B cell (primary cell): ENCODE results near the gene MESP1. TPM values are rescaled to one million over a fixed set of nuclear protein-coding genes. Genes with fewer than 3 reads are reported as not detected.

Experiments used
- ATAC-seq: fragments of 200-7000 bp; cut with Tn5 transposase; one replicate; pipeline ENCODE4 v1.10.0; 2021; ENCODE audit warnings: low read depth, mild to moderate bottlenecking, moderate number of reproducible peaks, moderate library complexity
- CTCF ChIA-PET: fragments of 350-600 bp; sonication (Branson Sonifier 250); formaldehyde crosslinking; loops from one replicate; lab custom pipeline; 2021; ENCODE audit warnings: antibody characterized with exemption, inconsistent platforms; lab: Charles Lee
- POLR2A ChIA-PET: fragments of 350-600 bp; sonication (Branson Sonifier 250); formaldehyde crosslinking; loops from one replicate; lab custom pipeline; 2021; ENCODE audit warnings: antibody characterized with exemption; lab: Charles Lee
- DNase-seq: peaks from one replicate; pipeline ENCODE4 v3.0.0; 2013
- H2AFZ ChIP-seq: 2 replicates; pipeline ENCODE4 v1.6.1; 2012; ENCODE audit warnings: mild to moderate bottlenecking, low read depth, low read length; ENCODE audit not compliant: insufficient read depth, poor library complexity, severe bottlenecking
- H3K27ac ChIP-seq, 2 donors: 1 replicate in 1 of 2; 2 replicates in 1 of 2; pipeline ENCODE4 v1.5.1; 2012 to 2013; ENCODE audit warnings: low read length in 2 of 2, mild to moderate bottlenecking in 2 of 2, moderate library complexity in 1 of 2
- H3K27me3 ChIP-seq, 4 experiments: fragments of 200-600 bp in 1 of 4; sonication (generic) in 1 of 4; replicated peaks in 1 of 4; 1 replicate in 2 of 4; 2 replicates in 2 of 4; pipeline versions ENCODE4 v1.6.1 to v1.7.0; 2013 to 2016; ENCODE audit warnings: low read length in 3 of 4, mild to moderate bottlenecking in 2 of 4, mixed read lengths in 1 of 4, moderate library complexity in 1 of 4; ENCODE audit not compliant: insufficient read depth in 4 of 4, control insufficient read depth in 3 of 4; ENCODE audit errors: control extremely low read depth in 1 of 4
- H3K36me3 ChIP-seq, 2 experiments: replicated peaks in 1 of 2; 1 replicate in 1 of 2; 2 replicates in 1 of 2; pipeline versions ENCODE4 v1.6.1 to v1.7.1; 2013; ENCODE audit warnings: low read length in 1 of 2; ENCODE audit not compliant: insufficient read depth in 2 of 2, control insufficient read depth in 1 of 2; ENCODE audit errors: control extremely low read depth in 1 of 2, extremely low read depth in 1 of 2
- H3K4me1 ChIP-seq, 2 donors: fragments of 200-600 bp in 1 of 2; sonication (generic) in 1 of 2; 1 replicate in 1 of 2; 2 replicates in 1 of 2; pipeline versions ENCODE4 v1.5.1 to v1.6.1; 2013 to 2017; ENCODE audit warnings: low read length in 2 of 2; ENCODE audit not compliant: control insufficient read depth in 2 of 2, insufficient read depth in 2 of 2
- H3K4me2 ChIP-seq: replicated peaks from 2 replicates; pipeline ENCODE3; 2012; ENCODE audit warnings: mild to moderate bottlenecking, low read depth, low read length; ENCODE audit not compliant: poor library complexity, severe bottlenecking
- H3K4me3 ChIP-seq, 5 experiments: fragments of 200-600 bp in 1 of 5; sonication (generic) in 1 of 5; 1 replicate in 3 of 5; 2 replicates in 2 of 5; pipeline versions ENCODE4 v1.5.1 to v1.7.0; 2011 to 2016; ENCODE audit warnings: low read length in 4 of 5, mild to moderate bottlenecking in 4 of 5, low read depth in 2 of 5, control low read depth in 1 of 5, moderate library complexity in 1 of 5; ENCODE audit not compliant: insufficient read depth in 1 of 5; ENCODE audit errors: control extremely low read depth in 1 of 5, extremely low read depth in 1 of 5
- H3K79me2 ChIP-seq: fragments of 200-600 bp; sonication (generic); one replicate; pipeline ENCODE4 v1.6.0; 2016; ENCODE audit warnings: low read length; ENCODE audit not compliant: control insufficient read depth, insufficient read depth
- H3K9ac ChIP-seq: fragments of 200-600 bp; sonication (generic); 2 replicates; pipeline ENCODE4 v1.6.1; 2017; ENCODE audit warnings: mild to moderate bottlenecking, low read length, moderate library complexity
- H3K9me3 ChIP-seq, 3 donors: one replicate each; pipeline versions ENCODE4 v1.6.1 to v1.7.1; 2013; ENCODE audit warnings: low read length in 2 of 3; ENCODE audit not compliant: control insufficient read depth in 2 of 3, insufficient read depth in 1 of 3; ENCODE audit errors: control extremely low read depth in 1 of 3
- H4K20me1 ChIP-seq: 2 replicates; pipeline ENCODE4 v1.6.0; 2012; ENCODE audit warnings: mild to moderate bottlenecking, low read length; ENCODE audit not compliant: insufficient read depth, control insufficient read depth, poor library complexity, severe bottlenecking
- H3K27ac Mint-ChIP-seq: one replicate; pipeline ENCODE4 v1.8.0; 2021; ENCODE audit warnings: mixed read lengths
- H3K27me3 Mint-ChIP-seq: one replicate; pipeline ENCODE4 v1.8.0; 2021; ENCODE audit warnings: mixed read lengths
- H3K4me1 Mint-ChIP-seq: one replicate; pipeline ENCODE4 v1.8.0; 2021; ENCODE audit warnings: mixed read lengths
- H3K4me3 Mint-ChIP-seq: one replicate; pipeline ENCODE4 v1.8.0; 2021; ENCODE audit warnings: mixed read lengths
- H3K9me3 Mint-ChIP-seq: one replicate; pipeline ENCODE4 v1.8.0; 2022; ENCODE audit warnings: mixed read lengths; ENCODE audit not compliant: insufficient read depth
- EZH2 ChIP-seq: IDR thresholded peaks from 2 replicates; pipeline ENCODE4 v1.6.1; 2012; ENCODE audit warnings: borderline replicate concordance, low read depth, mild to moderate bottlenecking, moderate library complexity, low read length; ENCODE audit not compliant: insufficient read depth, poor library complexity, severe bottlenecking
- WGBS: methylation state at CpG from one replicate; pipeline ENCODE4 v1.1.5; 2013; ENCODE audit warnings: missing lambda C conversion rate; ENCODE audit not compliant: insufficient coverage; 5-methylcytosine and 5-hydroxymethylcytosine counted together
- intact Hi-C: fragments of 100-400 bp; cut with micrococcal nuclease; formaldehyde crosslinking; loops from one replicate; pipeline ENCODE4 v1.10.0; 2022
- polyA plus RNA-seq: library from polyadenylated mRNA; depleted of rRNA; stranded (reverse); fragments of >200 nt; gene quantifications from 2 replicates; pipeline ENCODE4 v1.2.3, GENCODE V29; 2012
- total RNA-seq, 2 donors: library from RNA; stranded (reverse); fragments of 120-200 nt in 1 of 2; gene quantifications; 1 replicate in 1 of 2; 2 replicates in 1 of 2; pipeline versions ENCODE4 v1.2.3 to v1.2.4, GENCODE V29; 2013 to 2022
- TF ChIP-seq, protein P1 (sequence below): fragments of 200-600 bp; IDR thresholded peaks from one replicate; pipeline ENCODE4 v1.8.0; 2022; ENCODE audit warnings: antibody characterized with exemption, mild to moderate bottlenecking

The MESP1 gene
- total and polyA plus RNA-seq, 2 donors (not counting 1 experiment from before 2014, with no cell fraction given) = 0.25 to 0.49 TPM

DNA sequence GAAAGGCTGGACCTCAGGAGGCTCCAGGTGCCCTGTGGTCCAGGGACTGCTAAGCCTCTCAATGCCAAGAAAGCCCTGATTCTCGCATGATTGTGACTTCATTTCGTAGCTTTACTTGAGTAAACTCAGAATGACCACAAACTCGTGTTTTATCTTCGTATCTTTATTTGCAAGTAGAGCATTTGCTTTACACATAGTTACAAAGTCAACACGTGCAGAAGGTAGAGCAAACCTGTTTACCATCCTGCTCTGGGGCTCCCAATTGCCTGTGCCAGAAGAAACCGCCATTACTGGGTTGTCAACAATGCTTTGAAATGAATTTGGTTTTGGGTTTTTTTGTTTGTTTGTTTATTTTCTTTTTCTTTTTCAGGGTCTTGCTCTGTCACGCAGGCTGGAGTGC, 5.8 kb upstream of the MESP1 start:
- Histone ChIP-seq H3K4me1 (peaks cover 0 to 8% of the 10 kb centered on the region in 2 donors), H3K27me3 (peaks cover 0 to 4% (median 0%) of the 10 kb centered on the region in 4 experiments), H3K9me3 (no peaks in the 10 kb centered on the region), H4K20me1 (no peaks in the 10 kb centered on the region), H3K9ac (no peak overlapping the region), H3K79me2 (no peaks in the 10 kb centered on the region), H3K27ac (no peak overlapping the region), H2AFZ (no peak overlapping the region), H3K36me3 (no peaks in the 10 kb centered on the region), H3K4me2 (no peak overlapping the region), H3K4me3 (no peak overlapping the region)
- H3K27ac Mint-ChIP-seq = no peak overlapping the region
- H3K4me3 Mint-ChIP-seq = no peak overlapping the region
- WGBS = 71% methylated on average over 4 of the region's 7 CpGs
- TF ChIP-seq, protein P1, sequence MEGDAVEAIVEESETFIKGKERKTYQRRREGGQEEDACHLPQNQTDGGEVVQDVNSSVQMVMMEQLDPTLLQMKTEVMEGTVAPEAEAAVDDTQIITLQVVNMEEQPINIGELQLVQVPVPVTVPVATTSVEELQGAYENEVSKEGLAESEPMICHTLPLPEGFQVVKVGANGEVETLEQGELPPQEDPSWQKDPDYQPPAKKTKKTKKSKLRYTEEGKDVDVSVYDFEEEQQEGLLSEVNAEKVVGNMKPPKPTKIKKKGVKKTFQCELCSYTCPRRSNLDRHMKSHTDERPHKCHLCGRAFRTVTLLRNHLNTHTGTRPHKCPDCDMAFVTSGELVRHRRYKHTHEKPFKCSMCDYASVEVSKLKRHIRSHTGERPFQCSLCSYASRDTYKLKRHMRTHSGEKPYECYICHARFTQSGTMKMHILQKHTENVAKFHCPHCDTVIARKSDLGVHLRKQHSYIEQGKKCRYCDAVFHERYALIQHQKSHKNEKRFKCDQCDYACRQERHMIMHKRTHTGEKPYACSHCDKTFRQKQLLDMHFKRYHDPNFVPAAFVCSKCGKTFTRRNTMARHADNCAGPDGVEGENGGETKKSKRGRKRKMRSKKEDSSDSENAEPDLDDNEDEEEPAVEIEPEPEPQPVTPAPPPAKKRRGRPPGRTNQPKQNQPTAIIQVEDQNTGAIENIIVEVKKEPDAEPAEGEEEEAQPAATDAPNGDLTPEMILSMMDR = no peak
- ATAC-seq (no peak), DNase-seq (no peak)
- H3K9me3 Mint-ChIP-seq = no peaks in the 10 kb centered on the region
- H3K4me1 Mint-ChIP-seq = no peaks in the 10 kb centered on the region
- intact Hi-C loops = no loop called here
- peaks cover 12% of the 10 kb centered on the region for H3K27me3 Mint-ChIP-seq
- ChIA-PET POLR2A (no interaction called here), CTCF (interaction anchor here (0.7 to 10.1 kb wide), 2 partner anchors 117 to 647 kb away, joined by 4 to 159 read pairs; no protein-coding TSS in a partner anchor)

GRCh38 chr15:89755701-89756100, 4.7 kb upstream of the MESP1 start:
- H3K27ac Mint-ChIP-seq = no peak overlapping the region
- no peaks in the 10 kb centered on the region for H3K36me3 ChIP-seq
- ATAC-seq (no peak), DNase-seq (no peak)
- H3K27ac ChIP-seq = no peak overlapping the region
- POLR2A ChIA-PET = no interaction called here
- CTCF ChIA-PET = interaction anchor here (1.5 to 2.7 kb wide), 2 partner anchors 119 to 316 kb away, joined by 5 to 9 read pairs; no protein-coding TSS in a partner anchor
- no peaks in the 10 kb centered on the region for H3K9me3 Mint-ChIP-seq
- peaks cover 5 to 9% of the 10 kb centered on the region in 2 donors for H3K4me1 ChIP-seq
- no peak for TF ChIP-seq EZH2
- TF ChIP-seq, protein P1 = no peak
- H3K79me2 ChIP-seq = no peaks in the 10 kb centered on the region
- H3K4me3 Mint-ChIP-seq = no peak overlapping the region
- no peaks in the 10 kb centered on the region for H3K9me3 ChIP-seq
- intact Hi-C loops = no loop called here
- H4K20me1 ChIP-seq = no peaks in the 10 kb centered on the region
- peaks cover 12% of the 10 kb centered on the region for H3K27me3 Mint-ChIP-seq
- no peaks in the 10 kb centered on the region for H3K4me1 Mint-ChIP-seq
- H3K4me2 ChIP-seq = no peak overlapping the region
- H3K4me3 ChIP-seq = no peak overlapping the region
- no peak overlapping the region for H2AFZ ChIP-seq
- peaks cover 0 to 4% (median 0%) of the 10 kb centered on the region in 4 experiments for H3K27me3 ChIP-seq
- WGBS = 100% methylated on average over 1 of the region's 4 CpGs
- no peak overlapping the region for H3K9ac ChIP-seq
